ENCODE measurements around the gene MAST2. TPM values are rescaled to one million over a fixed set of nuclear protein-coding genes. Genes with fewer than 3 reads are reported as not detected.

Gene MAST2
- total and polyA plus RNA-seq, 9 of the 15 experiments (the other 6 are each of a cell fraction or from before 2014, with no cell fraction given): 0.73 to 32.0 (median 17.8) TPM

DNA sequence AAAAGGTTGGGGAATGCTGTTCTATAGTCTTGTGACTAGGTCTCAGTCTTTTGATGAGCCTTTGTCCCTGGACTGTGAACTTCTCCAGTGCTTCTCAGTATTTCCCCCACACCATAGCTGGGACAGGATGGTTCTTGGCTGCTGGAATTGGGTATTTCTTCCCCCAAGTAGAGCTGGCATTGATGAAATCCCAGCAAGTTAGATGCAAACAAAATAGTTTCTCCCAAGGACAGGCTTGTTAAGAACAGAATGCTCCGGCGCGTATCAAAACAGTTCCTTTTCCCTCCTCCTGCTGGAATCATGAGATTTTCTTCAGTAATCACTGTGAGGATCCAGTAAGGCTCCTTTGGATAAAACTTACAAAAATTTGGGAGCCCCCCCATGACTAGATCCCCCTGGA, 166.5 kb downstream of the MAST2 start:
- intact Hi-C loops (cut with micrococcal nuclease): no loop called here
- no peak overlapping the region for H3K27ac ChIP-seq (ENCODE audit: extremely low read depth, low read depth, low read length)
- in situ Hi-C loops (cut with MboI): no loop called here
- BruUV-seq (replicated peaks): no TSS peak
- H3K79me2 ChIP-seq (ENCODE audit: control insufficient read depth, insufficient read depth, low read length): no peaks in the 10 kb centered on the region
- CTCF ChIA-PET (ENCODE audit: low intra/inter-chr PET ratio): no interaction called here
- H4K20me1 ChIP-seq (replicated peaks; ENCODE audit: control insufficient read depth, insufficient read depth, low read length): no peaks in the 10 kb centered on the region
- FAIRE-seq (no peak), DNase-seq (ENCODE audit: extremely low read depth in 1 of 4, low spot score in 3 of 4) (no peak), ATAC-seq (no peak)
- H3K4me1 ChIP-seq (replicated peaks in 1 of 2; ENCODE audit: control insufficient read depth in 2 of 2, insufficient read depth in 2 of 2, low read length in 2 of 2): 0 out of 5 replicates have a peak, but pooled peaks cover 0 to 2% of the 10 kb centered on the region in 2 experiments
- H3K4me2 ChIP-seq (ENCODE audit: insufficient read depth, low read length): no peak overlapping the region
- H3K9me1 ChIP-seq (ENCODE audit: control insufficient read depth, insufficient read depth, low read length): no peaks in the 10 kb centered on the region
- POLR2A ChIA-PET: interaction anchor here (0.9 to 1.4 kb wide), 4 partner anchors 9 to 41 kb away, joined by 3 to 6 read pairs (median 4); no protein-coding TSS in a partner anchor
- H3K9ac ChIP-seq (ENCODE audit: insufficient read depth in 1 of 2, low read depth in 2 of 2, low read length in 2 of 2): no peak overlapping the region
- WGBS (ENCODE audit: insufficient coverage, low coverage, missing lambda C conversion rate): 83% methylated on average over 3 of the region's 3 CpGs
- H3K9me3 ChIP-seq (replicated peaks; ENCODE audit: control insufficient read depth, insufficient read depth, low read depth, low read length): no peaks in the 10 kb centered on the region
- H3K27me3 ChIP-seq (ENCODE audit: control insufficient read depth in 2 of 2, insufficient read depth in 2 of 2, low read length in 2 of 2): no peaks in the 10 kb centered on the region
- H3K36me3 ChIP-seq (ENCODE audit: control insufficient read depth, insufficient read depth, low read length): peaks cover 11% of the 10 kb centered on the region
- H3K4me3 ChIP-seq: no peak overlapping the region
- no peak overlapping the region for H2AFZ ChIP-seq (ENCODE audit: low read depth, low read length)
- TF ChIP-seq, protein P1, sequence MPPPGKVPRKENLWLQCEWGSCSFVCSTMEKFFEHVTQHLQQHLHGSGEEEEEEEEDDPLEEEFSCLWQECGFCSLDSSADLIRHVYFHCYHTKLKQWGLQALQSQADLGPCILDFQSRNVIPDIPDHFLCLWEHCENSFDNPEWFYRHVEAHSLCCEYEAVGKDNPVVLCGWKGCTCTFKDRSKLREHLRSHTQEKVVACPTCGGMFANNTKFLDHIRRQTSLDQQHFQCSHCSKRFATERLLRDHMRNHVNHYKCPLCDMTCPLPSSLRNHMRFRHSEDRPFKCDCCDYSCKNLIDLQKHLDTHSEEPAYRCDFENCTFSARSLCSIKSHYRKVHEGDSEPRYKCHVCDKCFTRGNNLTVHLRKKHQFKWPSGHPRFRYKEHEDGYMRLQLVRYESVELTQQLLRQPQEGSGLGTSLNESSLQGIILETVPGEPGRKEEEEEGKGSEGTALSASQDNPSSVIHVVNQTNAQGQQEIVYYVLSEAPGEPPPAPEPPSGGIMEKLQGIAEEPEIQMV (tag; conservative IDR thresholded peaks at IDR 0.05; ENCODE audit: low read depth): no peak
- TF ChIP-seq U2AF2 (optimal IDR thresholded peaks at IDR 0.05; ENCODE audit: low read depth, low read length) (no peak), SMAD1 (IDR thresholded peaks at IDR 0.05; ENCODE audit: low read depth, low read length, partially characterized antibody) (no peak), ZNF717 (CRISPR knock-in tag; IDR thresholded peaks at IDR 0.05) (no peak), ZNF830 (CRISPR knock-in tag; IDR thresholded peaks at IDR 0.05) (no peak), PHF8 (IDR thresholded peaks at IDR 0.05; ENCODE audit: borderline replicate concordance, low read length) (no peak), PCBP2 (IDR thresholded peaks at IDR 0.05; ENCODE audit: low read depth, low read length, poor library complexity, severe bottlenecking) (no peak), ZBTB49 (CRISPR knock-in tag; IDR thresholded peaks at IDR 0.05; ENCODE audit: borderline replicate concordance) (no peak), CHAMP1 (IDR thresholded peaks at IDR 0.05) (no peak), SRSF1 (IDR thresholded peaks at IDR 0.05; ENCODE audit: low read depth, low read length) (no peak), OTX1 (CRISPR knock-in tag; IDR thresholded peaks at IDR 0.05) (no peak)
- TF ChIP-seq, protein P2, sequence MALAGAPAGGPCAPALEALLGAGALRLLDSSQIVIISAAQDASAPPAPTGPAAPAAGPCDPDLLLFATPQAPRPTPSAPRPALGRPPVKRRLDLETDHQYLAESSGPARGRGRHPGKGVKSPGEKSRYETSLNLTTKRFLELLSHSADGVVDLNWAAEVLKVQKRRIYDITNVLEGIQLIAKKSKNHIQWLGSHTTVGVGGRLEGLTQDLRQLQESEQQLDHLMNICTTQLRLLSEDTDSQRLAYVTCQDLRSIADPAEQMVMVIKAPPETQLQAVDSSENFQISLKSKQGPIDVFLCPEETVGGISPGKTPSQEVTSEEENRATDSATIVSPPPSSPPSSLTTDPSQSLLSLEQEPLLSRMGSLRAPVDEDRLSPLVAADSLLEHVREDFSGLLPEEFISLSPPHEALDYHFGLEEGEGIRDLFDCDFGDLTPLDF (CRISPR knock-in tag; IDR thresholded peaks at IDR 0.05): no peak
